Ishikawa (cell line): ENCODE measurements around the gene GABRR1.

ENCODE experiments used
- CEBPB ChIP-seq: IDR thresholded peaks from 2 replicates; pipeline ENCODE4 v1.6.1; 2012
- CREB1 ChIP-seq: IDR thresholded peaks from 2 replicates; pipeline ENCODE4 v1.6.1; 2012; ENCODE audit warnings: low read depth
- EGR1 ChIP-seq: IDR thresholded peaks from 2 replicates; pipeline ENCODE4 v1.6.1; 2012
- EP300 ChIP-seq: IDR thresholded peaks from 2 replicates; pipeline ENCODE4 v1.6.1; 2012; ENCODE audit warnings: borderline replicate concordance
- FOXM1 ChIP-seq: IDR thresholded peaks from 2 replicates; pipeline ENCODE4 v1.6.1; 2012; ENCODE audit warnings: low read depth, borderline replicate concordance
- MAX ChIP-seq: IDR thresholded peaks from 2 replicates; pipeline ENCODE4 v1.6.1; 2012
- NFIC ChIP-seq: IDR thresholded peaks from 2 replicates; pipeline ENCODE4 v1.6.1; 2012
- RAD21 ChIP-seq: IDR thresholded peaks from 2 replicates; pipeline ENCODE4 v1.6.1; 2012; ENCODE audit warnings: low read depth
- REST ChIP-seq: IDR thresholded peaks from 2 replicates; pipeline ENCODE4 v1.6.1; 2012; ENCODE audit warnings: low read depth, mild to moderate bottlenecking
- TAF1 ChIP-seq: IDR thresholded peaks from 2 replicates; pipeline ENCODE4 v1.6.1; 2012; ENCODE audit warnings: low read depth, mild to moderate bottlenecking
- TCF12 ChIP-seq: IDR thresholded peaks from 2 replicates; pipeline ENCODE4 v1.6.1; 2012; ENCODE audit warnings: low read depth
- TEAD4 ChIP-seq: IDR thresholded peaks from 2 replicates; pipeline ENCODE4 v1.6.1; 2012
- USF1 ChIP-seq: IDR thresholded peaks from 2 replicates; pipeline ENCODE4 v1.6.1; 2012
- YY1 ChIP-seq: IDR thresholded peaks from 2 replicates; pipeline ENCODE4 v1.6.1; 2012; ENCODE audit warnings: low read depth
- ZBTB7A ChIP-seq: IDR thresholded peaks from 2 replicates; pipeline ENCODE4 v1.6.1; 2012; ENCODE audit warnings: low read depth

Gene GABRR1

GRCh38 chr6:89161326-89162046 is 55.7 kb downstream of the GABRR1 start:
- TF ChIP-seq TCF12 (no peak), CREB1 (no peak), CEBPB (no peak), USF1 (no peak), TAF1 (no peak), FOXM1 (no peak), EGR1 (no peak), MAX (no peak), ZBTB7A (no peak), EP300 (no peak), TEAD4 (no peak), YY1 (no peak), NFIC (no peak), REST (no peak), RAD21 (no peak)

GRCh38 chr6:89160331-89161092 is 56.6 kb downstream of the GABRR1 start:
- TF ChIP-seq MAX (no peak), NFIC (no peak), CEBPB (no peak), REST (no peak), TEAD4 (no peak), EGR1 (no peak), CREB1 (no peak), ZBTB7A (no peak), TCF12 (no peak), RAD21 (no peak)

GRCh38 chr6:89154131-89154530 is 63.0 kb downstream of the GABRR1 start:
- no peak for TF ChIP-seq YY1
- no peak for TF ChIP-seq EGR1
- no peak for TF ChIP-seq CEBPB
- TF ChIP-seq NFIC = no peak
- no peak for TF ChIP-seq TCF12
- no peak for TF ChIP-seq CREB1
- no peak for TF ChIP-seq EP300
- no peak for TF ChIP-seq REST

- TF ChIP-seq CEBPB = no peak
- TF ChIP-seq MAX = no peak
- TF ChIP-seq REST = no peak
- no peak for TF ChIP-seq USF1
- no peak for TF ChIP-seq YY1
- TF ChIP-seq CREB1 = no peak
- TF ChIP-seq FOXM1 = no peak
- no peak for TF ChIP-seq RAD21
- TF ChIP-seq EGR1 = no peak
These were observed 69.0 kb downstream of the GABRR1 start for GRCh38 chr6:89148016-89148750.
